GM19025 (cell line): ENCODE results near the gene PMEPA1.

Experiments
- ATAC-seq: cut with Tn5 transposase; IDR thresholded peaks from one replicate; pipeline ENCODE4 v1.9.1; 2021; ENCODE audit warnings: mild to moderate bottlenecking, low read depth, moderate library complexity; ENCODE audit not compliant: unreplicated experiment

The PMEPA1 gene

GRCh38 chr20:57737349-57737748, 27.5 kb upstream of the PMEPA1 start:
- ATAC-seq, result no peak

GRCh38 chr20:57736738-57737347, 27.0 kb upstream of the PMEPA1 start:
- ATAC-seq, result no peak

GRCh38 chr20:57735831-57736737, 26.3 kb upstream of the PMEPA1 start:
- no peak for ATAC-seq

GRCh38 chr20:57734754-57735153, 24.9 kb upstream of the PMEPA1 start:
- ATAC-seq, result no peak

- no peak for ATAC-seq
Measured at GRCh38 chr20:57732226-57732625, 22.4 kb upstream of the PMEPA1 start.

GRCh38 chr20:57728762-57729161, 18.9 kb upstream of the PMEPA1 start:
- ATAC-seq, result no peak

GRCh38 chr20:57727863-57728262, 18.0 kb upstream of the PMEPA1 start:
- ATAC-seq, result no peak

GRCh38 chr20:57725636-57726035, 15.8 kb upstream of the PMEPA1 start:
- ATAC-seq, result no peak

GRCh38 chr20:57724610-57725405, 15.0 kb upstream of the PMEPA1 start:
- ATAC-seq, result no peak

- no peak for ATAC-seq
Measured at GRCh38 chr20:57723816-57724215, 14.0 kb upstream of the PMEPA1 start.

- ATAC-seq, result no peak
Measured at GRCh38 chr20:57719951-57720350, 10.1 kb upstream of the PMEPA1 start.

GRCh38 chr20:57718490-57719009, 8.7 kb upstream of the PMEPA1 start:
- ATAC-seq, result peak; percentile 93

GRCh38 chr20:57717797-57718196, 8.0 kb upstream of the PMEPA1 start:
- no peak for ATAC-seq

- no peak for ATAC-seq
Measured at GRCh38 chr20:57716901-57717300, 7.1 kb upstream of the PMEPA1 start.

- no peak for ATAC-seq
Measured at GRCh38 chr20:57716202-57716601, 6.4 kb upstream of the PMEPA1 start.

- ATAC-seq, result no peak
Measured at GRCh38 chr20:57715268-57715904, 5.6 kb upstream of the PMEPA1 start.

GRCh38 chr20:57714409-57715267, 4.8 kb upstream of the PMEPA1 start:
- no peak for ATAC-seq

GRCh38 chr20:57713951-57714350, 4.1 kb upstream of the PMEPA1 start:
- ATAC-seq, result no peak

GRCh38 chr20:57713505-57713903, 3.7 kb upstream of the PMEPA1 start:
- ATAC-seq, result no peak
